Mucosa of stomach (tissue), 1 donor: ENCODE data around the gene CLCN1.

Source experiments
- H3K27me3 ChIP-seq: one replicate; pipeline ENCODE4 v1.7.0; 2013; ENCODE audit warnings: mild to moderate bottlenecking, low read length; ENCODE audit not compliant: control insufficient read depth, insufficient read depth
- H3K36me3 ChIP-seq: one replicate; pipeline ENCODE4 v1.7.0; 2013; ENCODE audit warnings: low read length; ENCODE audit not compliant: control insufficient read depth, insufficient read depth
- H3K4me1 ChIP-seq: one replicate; pipeline ENCODE4 v1.7.0; 2013; ENCODE audit warnings: mild to moderate bottlenecking, low read length; ENCODE audit not compliant: control insufficient read depth, insufficient read depth
- H3K4me3 ChIP-seq: one replicate; pipeline ENCODE4 v1.7.0; 2013; ENCODE audit warnings: low read length
- H3K9ac ChIP-seq: one replicate; pipeline ENCODE4 v1.7.0; 2013; ENCODE audit warnings: mild to moderate bottlenecking, low read length, moderate library complexity
- H3K9me3 ChIP-seq: one replicate; pipeline ENCODE4 v1.7.0; 2013; ENCODE audit warnings: mild to moderate bottlenecking, low read length, moderate library complexity; ENCODE audit not compliant: control insufficient read depth
- donor health status: Pancreatic carcinoma.

Gene CLCN1

DNA sequence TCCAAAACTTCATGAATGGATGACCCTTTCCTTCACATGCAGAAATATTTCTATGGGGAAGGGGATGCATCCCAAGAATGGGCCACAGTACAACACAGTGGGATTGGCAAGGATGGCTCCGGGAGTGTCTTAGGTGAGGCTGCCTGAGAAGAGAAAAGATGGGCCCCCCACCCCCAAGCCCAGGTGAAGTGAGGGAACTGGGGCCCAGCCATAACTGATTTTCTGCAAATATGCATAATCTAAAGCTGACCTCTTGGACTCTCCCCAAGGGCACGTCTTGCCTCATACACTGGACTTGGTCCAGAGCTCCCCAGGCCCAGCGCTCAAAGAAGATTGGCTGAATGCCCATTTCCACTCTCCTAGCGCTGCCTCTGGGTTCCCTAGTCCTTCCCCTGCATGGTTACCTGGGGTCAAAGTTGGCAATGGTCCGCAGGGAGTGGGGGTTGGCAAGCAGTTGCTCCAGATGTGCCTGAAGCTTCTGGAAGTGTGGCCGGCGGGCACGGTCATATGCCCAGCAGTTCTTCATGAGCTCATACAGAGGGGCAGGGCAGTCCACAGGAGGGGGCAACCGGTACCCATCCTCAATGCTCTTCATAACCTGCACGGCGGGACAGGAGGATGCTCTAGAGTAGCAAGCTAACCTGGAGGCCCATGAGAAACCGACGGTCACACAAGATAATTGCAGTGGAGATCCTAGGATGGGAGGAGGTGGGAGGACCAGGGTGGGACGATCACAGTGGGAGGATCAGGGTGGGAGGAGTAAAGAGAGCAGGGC is 77.5 kb downstream of the CLCN1 start:
- H3K4me1 ChIP-seq, result peaks cover 38% of the 10 kb centered on the region
- no peak overlapping the region for H3K9ac ChIP-seq
- no peaks in the 10 kb centered on the region for H3K9me3 ChIP-seq
- H3K4me3 ChIP-seq, result no peak overlapping the region
- no peaks in the 10 kb centered on the region for H3K27me3 ChIP-seq
- peaks cover 12% of the 10 kb centered on the region for H3K36me3 ChIP-seq

GRCh38 chr7:143394068-143394467 is 78.2 kb downstream of the CLCN1 start:
- H3K36me3 ChIP-seq, result peaks cover 13% of the 10 kb centered on the region

GRCh38 chr7:143394777-143395176 is 78.9 kb downstream of the CLCN1 start:
- H3K9me3 ChIP-seq, result no peaks in the 10 kb centered on the region
- H3K4me1 ChIP-seq, result peaks cover 38% of the 10 kb centered on the region
- no peak overlapping the region for H3K9ac ChIP-seq
- peaks cover 13% of the 10 kb centered on the region for H3K36me3 ChIP-seq
- no peaks in the 10 kb centered on the region for H3K27me3 ChIP-seq
- H3K4me3 ChIP-seq, result no peak overlapping the region

More at GRCh38 chr7:143394068-143394467, 78.2 kb downstream of the CLCN1 start:
- Histone ChIP-seq H3K4me1 (peaks cover 38% of the 10 kb centered on the region), H3K4me3 (no peak overlapping the region), H3K9me3 (no peaks in the 10 kb centered on the region), H3K27me3 (no peaks in the 10 kb centered on the region), H3K9ac (no peak overlapping the region)

DNA sequence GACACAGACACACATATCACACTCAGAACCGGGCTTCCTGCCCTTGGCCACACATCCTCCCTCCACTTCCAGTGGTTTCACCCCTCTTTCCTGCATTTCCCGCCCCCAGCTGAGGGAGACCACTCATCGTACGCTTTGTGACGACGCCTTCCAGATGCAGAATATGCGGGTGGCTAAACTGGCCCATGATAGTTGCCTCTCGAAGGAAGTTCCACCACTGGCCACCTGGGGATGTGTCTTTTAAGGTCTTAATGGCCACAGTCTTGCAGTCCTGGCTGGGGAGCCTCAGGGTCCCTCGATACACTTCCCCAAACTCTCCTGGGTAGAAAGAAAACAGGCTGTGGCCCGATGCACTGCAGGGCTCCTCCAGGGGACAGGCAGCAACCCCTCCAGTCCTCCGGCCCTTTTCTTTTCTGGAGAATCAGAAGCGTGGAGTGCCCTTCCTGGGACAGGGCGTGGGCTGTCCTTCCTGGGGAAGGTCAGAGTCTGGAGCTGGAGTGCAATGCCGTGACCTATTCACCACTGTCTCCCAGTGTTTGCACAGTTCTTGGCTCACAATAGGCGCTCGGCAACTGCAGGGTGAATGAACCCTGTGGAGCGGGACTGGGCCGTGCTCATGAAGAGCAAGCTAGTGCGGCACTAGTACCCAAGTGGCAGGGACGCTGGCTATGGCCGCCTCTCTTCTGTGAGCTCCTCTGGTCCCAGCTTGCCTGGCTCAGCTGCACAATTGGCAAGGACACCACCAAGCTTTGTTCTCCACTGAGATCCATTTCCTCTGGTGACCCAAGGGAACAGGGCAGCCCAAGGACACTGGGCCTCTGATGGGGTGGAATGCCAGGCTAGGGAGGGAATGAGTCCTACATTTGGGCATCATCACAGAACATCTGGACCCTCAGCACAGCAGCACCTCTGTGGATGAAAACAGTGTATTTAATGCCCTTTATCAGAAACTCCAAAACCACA is 79.6 kb downstream of the CLCN1 start:
- no peak overlapping the region for H3K4me3 ChIP-seq
- H3K36me3 ChIP-seq, result peaks cover 13% of the 10 kb centered on the region
- H3K4me1 ChIP-seq, result peaks cover 38% of the 10 kb centered on the region
- no peaks in the 10 kb centered on the region for H3K27me3 ChIP-seq
- no peak overlapping the region for H3K9ac ChIP-seq
- H3K9me3 ChIP-seq, result no peaks in the 10 kb centered on the region

GRCh38 chr7:143396182-143396581 is 80.3 kb downstream of the CLCN1 start:
- Histone ChIP-seq H3K4me1 (peaks cover 38% of the 10 kb centered on the region), H3K4me3 (no peak overlapping the region), H3K36me3 (peaks cover 12% of the 10 kb centered on the region), H3K27me3 (no peaks in the 10 kb centered on the region), H3K9me3 (no peaks in the 10 kb centered on the region), H3K9ac (no peak overlapping the region)

DNA sequence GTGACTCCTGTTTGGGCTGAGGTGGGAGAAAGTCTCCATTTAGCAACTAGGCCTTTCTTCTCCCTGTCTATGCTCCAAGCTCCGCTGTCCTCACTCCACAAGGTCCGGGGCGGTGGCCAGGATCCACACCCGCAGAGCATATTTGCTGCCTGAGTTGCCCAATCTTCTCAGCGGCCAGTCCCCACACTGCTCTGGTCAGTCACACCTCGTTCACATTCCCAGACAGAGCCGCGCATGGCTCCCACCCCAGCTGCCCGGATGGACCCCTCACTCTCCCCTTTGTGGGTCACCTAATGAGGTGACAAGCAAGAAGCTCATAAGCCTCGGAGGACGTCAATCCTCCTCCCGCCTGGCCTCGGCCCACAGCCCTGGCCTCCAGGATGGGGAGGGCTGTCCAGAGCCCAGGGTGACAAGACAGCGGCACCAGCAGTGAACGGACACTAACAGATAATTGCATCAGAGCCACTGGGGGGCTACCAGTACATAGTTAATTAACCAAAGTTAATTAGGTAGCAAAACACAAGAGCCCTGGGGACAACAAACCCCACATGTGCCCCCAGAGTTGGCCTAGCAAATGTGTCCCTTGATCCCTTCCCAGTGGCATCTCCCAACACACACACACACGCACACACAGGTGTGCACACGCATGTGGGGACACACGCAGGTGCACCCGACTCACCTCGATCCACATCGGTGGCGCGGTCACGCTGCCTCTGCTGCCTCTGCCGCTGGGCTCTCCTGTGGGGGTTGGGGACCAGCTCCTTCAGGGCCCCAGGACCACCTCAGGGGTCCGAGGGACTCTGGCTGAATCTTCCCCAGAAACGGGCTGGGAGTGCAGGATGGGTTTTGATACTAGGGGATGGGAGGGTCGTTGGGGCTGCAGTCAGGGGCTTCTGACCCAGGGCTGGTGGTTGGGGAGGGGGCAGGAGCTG is 81.0 kb downstream of the CLCN1 start:
- no peak overlapping the region for H3K9ac ChIP-seq
- no peaks in the 10 kb centered on the region for H3K9me3 ChIP-seq
- H3K4me3 ChIP-seq, result no peak overlapping the region
- peaks cover 30% of the 10 kb centered on the region for H3K4me1 ChIP-seq
- peaks cover 5% of the 10 kb centered on the region for H3K36me3 ChIP-seq
- no peaks in the 10 kb centered on the region for H3K27me3 ChIP-seq

DNA sequence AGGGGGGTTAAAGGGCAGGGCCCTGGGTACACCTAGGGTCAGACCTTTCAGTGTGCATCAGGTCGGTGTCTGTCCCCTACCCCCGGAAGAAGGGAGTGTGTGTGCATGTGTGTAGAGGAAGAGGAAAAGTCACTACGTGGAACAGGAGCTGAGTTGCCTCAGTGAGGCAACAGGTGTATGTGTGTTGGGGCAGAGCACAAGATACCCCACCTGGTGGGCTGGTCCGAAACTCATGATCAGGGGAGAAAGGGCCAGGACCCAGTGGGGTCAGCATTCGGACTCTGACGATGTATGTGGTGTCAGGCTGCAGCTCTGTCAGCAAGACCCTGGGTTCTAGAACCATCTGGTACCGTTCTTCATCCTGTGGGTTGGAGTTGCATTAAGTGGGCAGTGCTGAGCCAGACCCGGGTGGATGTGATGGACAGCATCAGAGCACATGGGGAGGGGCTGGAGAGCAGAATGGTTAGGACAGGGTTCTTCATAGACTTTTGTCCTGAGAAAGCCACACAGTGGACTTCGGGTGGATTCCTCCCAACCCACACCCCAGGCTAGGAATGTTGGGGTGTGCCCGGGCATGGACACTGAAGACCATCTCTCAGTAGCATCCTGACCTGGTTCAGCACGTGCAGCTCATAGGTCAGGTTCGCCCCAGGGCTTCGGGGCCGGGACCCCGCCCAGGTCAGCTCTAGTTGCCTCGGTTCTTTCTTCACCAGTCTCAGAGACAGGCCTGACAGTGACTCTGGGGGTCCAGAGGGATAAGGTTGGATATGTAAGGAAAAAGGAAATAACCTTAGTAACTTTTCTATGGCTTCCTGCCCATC is 82.0 kb downstream of the CLCN1 start:
- Histone ChIP-seq H3K27me3 (no peaks in the 10 kb centered on the region), H3K9me3 (no peaks in the 10 kb centered on the region), H3K4me1 (peaks cover 23% of the 10 kb centered on the region), H3K9ac (no peak overlapping the region), H3K4me3 (no peak overlapping the region), H3K36me3 (peaks cover 5% of the 10 kb centered on the region)

DNA sequence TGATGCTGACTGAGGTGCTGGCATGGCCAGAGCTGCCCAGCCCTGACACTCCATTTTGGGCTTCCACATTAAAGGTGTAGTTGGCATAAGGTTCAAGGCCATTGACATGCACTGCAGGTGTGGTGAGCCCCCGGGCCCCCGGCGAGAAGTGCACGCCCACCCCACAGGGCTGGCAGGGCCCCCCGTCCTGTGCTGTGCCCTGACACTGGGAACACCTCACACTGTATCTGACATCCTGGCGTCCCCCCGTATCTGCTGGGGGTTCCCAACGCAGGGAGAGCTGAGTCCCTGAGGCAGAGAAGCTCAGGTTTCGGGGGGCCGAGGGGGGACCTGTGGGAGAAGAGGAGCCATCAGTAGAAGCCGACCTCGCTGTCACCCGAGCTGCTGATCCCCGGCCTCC is 82.7 kb downstream of the CLCN1 start:
- peaks cover 5% of the 10 kb centered on the region for H3K36me3 ChIP-seq
- H3K4me1 ChIP-seq, result peaks cover 23% of the 10 kb centered on the region
- no peak overlapping the region for H3K9ac ChIP-seq
- H3K27me3 ChIP-seq, result no peaks in the 10 kb centered on the region
- no peak overlapping the region for H3K4me3 ChIP-seq
- no peaks in the 10 kb centered on the region for H3K9me3 ChIP-seq

DNA sequence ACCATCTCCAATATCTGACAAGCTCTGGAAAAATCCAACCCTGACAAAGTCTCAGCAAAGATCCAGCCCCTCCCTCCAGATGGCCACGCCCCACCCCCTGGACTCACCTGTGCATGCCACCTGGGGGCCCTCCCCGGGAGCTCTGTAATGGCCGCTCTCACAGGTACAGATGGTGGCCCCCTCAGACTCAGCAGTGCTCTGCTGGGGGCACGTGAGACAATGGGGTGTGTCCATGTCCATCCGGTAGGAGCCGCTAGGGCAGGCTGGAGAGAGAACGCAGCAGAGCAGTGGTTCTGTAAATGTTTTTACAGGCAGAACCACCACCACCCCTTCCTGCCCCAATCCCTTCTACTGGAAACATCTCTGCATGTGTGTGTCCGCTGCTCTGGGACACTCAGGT is 83.2 kb downstream of the CLCN1 start:
- peaks cover 23% of the 10 kb centered on the region for H3K4me1 ChIP-seq
- no peaks in the 10 kb centered on the region for H3K9me3 ChIP-seq
- H3K9ac ChIP-seq, result no peak overlapping the region
- H3K36me3 ChIP-seq, result peaks cover 5% of the 10 kb centered on the region
- H3K27me3 ChIP-seq, result no peaks in the 10 kb centered on the region
- H3K4me3 ChIP-seq, result no peak overlapping the region

- no peaks in the 10 kb centered on the region for H3K27me3 ChIP-seq
These were observed 83.7 kb downstream of the CLCN1 start for GRCh38 chr7:143399642-143400041.

GRCh38 chr7:143401265-143401664 is 85.4 kb downstream of the CLCN1 start:
- H3K9me3 ChIP-seq, result no peaks in the 10 kb centered on the region
- no peak overlapping the region for H3K9ac ChIP-seq
- peaks cover 9% of the 10 kb centered on the region for H3K4me1 ChIP-seq

More at GRCh38 chr7:143399642-143400041, 83.7 kb downstream of the CLCN1 start:
- peaks cover 23% of the 10 kb centered on the region for H3K4me1 ChIP-seq
- no peak overlapping the region for H3K9ac ChIP-seq
- H3K4me3 ChIP-seq, result no peak overlapping the region
- no peaks in the 10 kb centered on the region for H3K9me3 ChIP-seq
- peaks cover 5% of the 10 kb centered on the region for H3K36me3 ChIP-seq

More at GRCh38 chr7:143401265-143401664, 85.4 kb downstream of the CLCN1 start:
- H3K4me3 ChIP-seq, result no peak overlapping the region
- no peaks in the 10 kb centered on the region for H3K27me3 ChIP-seq
- peaks cover 5% of the 10 kb centered on the region for H3K36me3 ChIP-seq
